Measurements from ENCODE around the gene BABAM2.
A peak's percentile ranks its signal among the peaks of the same experiment; 100 is the strongest.
"Not testable (repeated sequence)": the region's sequence is repeated elsewhere in the genome, so short reads cannot be mapped to it uniquely, and the experiment has no call there.

The BABAM2 gene

DNA sequence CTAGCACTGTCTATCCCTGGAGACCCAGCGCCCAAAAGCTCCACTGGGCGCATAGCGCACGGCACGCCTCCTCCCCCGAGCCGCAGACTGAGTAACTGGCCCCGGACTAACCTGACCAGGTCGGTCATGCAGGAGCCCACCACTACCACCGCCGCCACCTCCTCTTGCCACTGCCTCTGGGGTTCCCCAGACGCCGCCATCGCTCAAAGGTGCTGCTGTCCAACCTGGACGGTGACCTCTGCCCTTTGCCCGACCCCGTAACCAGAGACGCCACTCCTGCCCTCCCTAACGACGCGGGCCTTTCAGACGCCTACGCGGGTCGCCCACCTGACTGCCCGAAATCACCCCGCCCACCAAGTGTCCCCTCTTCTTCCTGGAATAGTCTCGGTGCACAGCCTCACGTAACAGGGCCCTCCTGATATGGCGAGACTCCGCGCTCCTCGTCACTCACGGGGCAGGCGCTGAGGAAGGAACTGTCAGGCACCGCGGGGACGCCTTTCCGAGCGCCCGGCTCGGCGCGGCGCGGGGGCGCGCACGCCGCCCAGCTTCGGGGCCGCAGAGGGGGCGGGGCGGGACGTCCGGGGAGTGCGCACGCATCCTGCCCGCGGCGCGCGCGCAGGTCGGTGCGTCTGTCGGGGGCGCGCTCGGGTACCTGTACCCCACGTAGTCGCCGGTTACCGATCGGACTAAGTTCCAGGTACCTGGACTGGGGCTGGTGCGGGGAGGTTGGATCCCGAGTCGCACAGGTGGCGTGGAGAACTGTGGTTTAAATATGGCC is at the start of gene BABAM2, which contains the start of gene RBKS:
Gene BABAM2, plus strand, starts transcription at position 584 of the 778 bp plus-strand sequence. CDS start 3,828 bp downstream, outside the sequence.
Gene RBKS, minus strand, starts transcription at position 242 of the 778 bp plus-strand sequence. Its CDS starts 42 bp downstream, at position 200.
- FAIRE-seq (peak; percentile 94), DNase-seq (ENCODE audit: extremely low spot score, insufficient read length, low read depth) (peak; percentile 87)

DNA sequence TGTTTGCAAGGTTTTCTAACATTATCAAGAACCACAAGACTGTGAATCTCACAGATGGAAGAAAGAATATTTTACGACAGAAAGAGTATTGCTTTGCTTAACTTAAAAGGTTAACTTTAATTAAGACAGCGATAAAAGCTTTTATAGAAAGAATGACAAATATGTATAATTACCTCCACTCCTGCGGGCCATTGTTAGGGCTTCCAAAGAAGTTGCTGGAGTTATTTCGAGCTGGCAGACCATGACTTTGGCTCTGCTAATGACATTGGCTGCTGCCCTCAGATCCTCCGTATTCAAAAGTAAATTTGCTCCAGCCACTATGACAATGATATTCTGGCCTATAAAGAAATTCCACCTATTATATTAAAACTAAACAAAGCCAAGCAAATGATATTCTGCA is 47.6 kb upstream of the BABAM2 start:
- FAIRE-seq (no peak), DNase-seq (ENCODE audit: extremely low spot score, insufficient read length, low read depth) (no peak)

GRCh38 chr2:27843992-27844391 is 46.5 kb upstream of the BABAM2 start:
- no peak for DNase-seq (ENCODE audit: extremely low spot score, insufficient read length, low read depth)
- no peak for FAIRE-seq

DNA sequence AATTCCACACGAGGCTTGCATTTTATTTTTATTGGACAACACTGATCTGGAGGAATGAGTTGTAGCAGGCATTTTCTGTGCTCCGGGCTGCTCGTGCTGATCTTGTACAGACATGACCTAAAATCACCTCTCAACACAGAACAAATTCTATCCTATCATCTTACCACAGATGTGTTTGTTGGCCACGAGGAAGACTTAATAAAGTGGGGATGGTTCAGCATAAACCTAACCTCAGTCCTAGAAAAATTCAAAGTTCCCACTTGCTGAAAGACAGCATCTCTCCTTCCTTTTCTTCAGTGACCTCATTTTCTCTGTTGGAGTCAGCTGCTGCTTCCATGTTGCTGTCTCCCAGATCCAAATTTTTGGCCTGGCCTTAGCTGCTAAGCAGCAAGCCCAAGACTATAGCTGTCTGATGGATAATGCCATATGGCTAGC is 45.7 kb upstream of the BABAM2 start:
- DNase-seq (ENCODE audit: extremely low spot score, insufficient read length, low read depth), result no peak
- FAIRE-seq, result no peak

GRCh38 chr2:27847333-27847732 is 43.2 kb upstream of the BABAM2 start:
- FAIRE-seq (no peak), DNase-seq (ENCODE audit: extremely low spot score, insufficient read length, low read depth) (no peak)

- DNase-seq (ENCODE audit: extremely low spot score, insufficient read length, low read depth), result no peak
- FAIRE-seq, result no peak
Observed at GRCh38 chr2:27849558-27850205, 40.8 kb upstream of the BABAM2 start.

- FAIRE-seq (no peak), DNase-seq (ENCODE audit: extremely low spot score, insufficient read length, low read depth) (no peak)
Observed at GRCh38 chr2:27852691-27853090, 37.8 kb upstream of the BABAM2 start.

GRCh38 chr2:27854229-27854862 is 36.2 kb upstream of the BABAM2 start:
- DNase-seq (ENCODE audit: extremely low spot score, insufficient read length, low read depth) (no peak), FAIRE-seq (no peak)

DNA sequence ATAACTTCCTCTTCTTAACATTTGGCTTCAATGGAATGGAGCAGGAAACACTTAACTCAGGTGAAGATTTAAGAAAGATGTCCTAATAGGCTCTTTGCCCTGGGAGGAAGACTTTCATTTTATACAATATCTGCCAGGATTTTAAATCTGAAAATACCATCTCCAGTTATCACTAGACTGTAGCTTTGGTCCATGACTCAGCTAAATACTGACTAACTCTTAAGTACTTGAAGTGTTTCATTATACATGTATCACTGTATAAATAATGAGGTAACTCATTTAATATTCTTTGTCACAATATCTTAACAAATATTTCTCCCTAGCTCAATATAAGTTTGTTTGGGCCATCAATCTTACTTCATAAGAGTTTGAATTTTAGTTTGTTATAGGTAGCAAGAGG is 35.1 kb upstream of the BABAM2 start:
- no peak for FAIRE-seq
- no peak for DNase-seq (ENCODE audit: extremely low spot score, insufficient read length, low read depth)

DNA sequence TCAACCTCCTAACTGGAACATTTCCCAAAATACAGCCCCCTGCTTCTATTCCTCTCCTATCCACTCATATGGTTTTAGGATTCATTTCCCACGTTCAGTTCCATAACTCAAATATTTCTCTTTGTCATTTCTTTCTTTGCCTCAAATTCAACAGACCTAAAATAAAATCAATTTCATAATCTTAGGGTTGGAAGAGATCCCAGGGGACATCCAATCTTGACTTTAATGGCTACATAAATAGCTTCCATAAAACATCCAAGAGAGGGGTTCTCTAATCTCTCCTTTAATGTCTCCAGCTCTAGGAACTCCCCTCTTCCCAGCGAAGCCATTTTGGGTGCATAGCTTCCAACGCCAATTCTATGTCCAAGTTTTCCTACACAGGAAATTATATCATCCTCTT is 34.1 kb upstream of the BABAM2 start:
- FAIRE-seq (no peak), DNase-seq (ENCODE audit: extremely low spot score, insufficient read length, low read depth) (no peak)

DNA sequence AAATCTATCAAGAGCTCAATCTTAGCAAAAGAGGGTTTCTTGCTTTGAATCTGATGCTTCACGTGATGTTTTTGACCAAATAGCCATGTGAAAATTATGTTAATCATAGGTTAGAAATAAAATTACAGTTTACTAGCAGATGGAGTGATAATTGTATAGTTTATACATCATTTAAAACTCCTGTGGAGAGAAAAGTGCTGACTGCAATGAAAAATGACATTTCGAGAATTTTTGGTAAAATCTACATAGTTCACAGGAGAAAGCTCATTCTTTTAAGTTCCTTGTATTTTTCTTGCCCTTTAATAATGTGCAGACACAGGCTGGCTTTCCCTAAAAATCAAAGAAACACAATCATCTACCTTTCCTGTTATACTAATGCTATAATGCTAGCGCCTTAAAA is 33.6 kb upstream of the BABAM2 start:
- no peak for FAIRE-seq
- DNase-seq (ENCODE audit: extremely low spot score, insufficient read length, low read depth), result no peak

DNA sequence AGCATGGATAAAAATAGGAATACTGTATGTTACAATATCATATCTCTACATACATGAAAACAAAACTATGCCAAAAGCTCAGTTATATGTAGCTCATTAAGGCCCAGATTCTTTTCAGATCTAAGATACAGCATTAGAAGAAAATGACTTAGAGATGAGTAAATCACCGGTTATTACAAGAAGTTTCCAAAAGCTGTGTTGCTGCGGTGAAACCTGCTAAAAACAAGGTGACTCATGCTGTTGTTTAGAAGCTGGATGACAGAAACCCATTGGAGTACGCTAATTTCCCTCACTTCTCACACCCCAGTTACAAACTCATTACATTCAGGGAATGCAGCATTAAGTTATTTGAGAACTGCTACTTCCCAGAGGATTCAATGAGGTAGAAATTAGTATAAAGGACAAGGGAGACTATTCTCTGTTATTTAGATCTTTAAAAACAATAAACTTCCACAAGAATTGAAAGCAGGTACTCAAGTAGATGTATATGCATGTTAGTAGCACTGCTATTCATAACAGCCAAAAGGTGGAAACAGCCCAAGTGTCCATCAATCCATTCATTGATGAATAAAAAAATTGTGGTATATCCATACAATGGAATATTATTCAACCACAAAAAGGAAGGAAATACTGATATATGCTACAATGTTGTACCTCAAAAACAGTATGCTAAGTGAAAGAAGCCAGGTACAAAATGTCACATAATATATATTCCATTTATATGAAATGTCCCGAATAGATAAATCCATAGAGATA is 32.9 kb upstream of the BABAM2 start:
- DNase-seq (ENCODE audit: extremely low spot score, insufficient read length, low read depth), result no peak
- FAIRE-seq, result no peak

GRCh38 chr2:27860111-27860510 is 30.4 kb upstream of the BABAM2 start:
- no peak for DNase-seq (ENCODE audit: extremely low spot score, insufficient read length, low read depth)

GRCh38 chr2:27863146-27863545 is 27.4 kb upstream of the BABAM2 start:
- DNase-seq (ENCODE audit: extremely low spot score, insufficient read length, low read depth), result no peak
- FAIRE-seq, result no peak

More at GRCh38 chr2:27860111-27860510, 30.4 kb upstream of the BABAM2 start:
- FAIRE-seq, result no peak

- not testable (repeated sequence) for DNase-seq (ENCODE audit: extremely low spot score, insufficient read length, low read depth); FAIRE-seq
Observed at GRCh38 chr2:27863955-27864354, 26.6 kb upstream of the BABAM2 start.

DNA sequence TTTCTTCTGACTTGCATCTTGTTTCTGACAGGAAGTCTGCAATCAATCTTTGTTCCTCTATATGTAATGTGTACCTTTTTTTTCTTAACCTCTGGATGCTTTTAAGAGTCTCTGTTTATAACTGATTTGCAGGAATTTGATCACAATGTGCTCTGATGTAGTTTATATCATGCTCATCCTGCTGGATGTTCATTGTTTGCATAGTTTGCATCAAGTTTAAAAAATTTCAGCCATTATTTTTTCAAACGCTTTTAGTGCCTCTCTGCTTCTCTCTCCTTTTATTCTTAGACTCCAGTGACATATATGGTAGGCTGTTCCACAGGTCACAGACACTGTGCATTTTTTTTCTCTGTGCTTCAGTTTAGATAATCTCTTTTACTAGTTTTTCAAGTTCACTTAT is 24.3 kb upstream of the BABAM2 start:
- FAIRE-seq (no peak), DNase-seq (ENCODE audit: extremely low spot score, insufficient read length, low read depth) (no peak)

GRCh38 chr2:27869763-27870162 is 20.8 kb upstream of the BABAM2 start:
- DNase-seq (ENCODE audit: extremely low spot score, insufficient read length, low read depth) (no peak), FAIRE-seq (no peak)

GRCh38 chr2:27870724-27871123 is 19.8 kb upstream of the BABAM2 start:
- DNase-seq (ENCODE audit: extremely low spot score, insufficient read length, low read depth) (no peak), FAIRE-seq (no peak)

DNA sequence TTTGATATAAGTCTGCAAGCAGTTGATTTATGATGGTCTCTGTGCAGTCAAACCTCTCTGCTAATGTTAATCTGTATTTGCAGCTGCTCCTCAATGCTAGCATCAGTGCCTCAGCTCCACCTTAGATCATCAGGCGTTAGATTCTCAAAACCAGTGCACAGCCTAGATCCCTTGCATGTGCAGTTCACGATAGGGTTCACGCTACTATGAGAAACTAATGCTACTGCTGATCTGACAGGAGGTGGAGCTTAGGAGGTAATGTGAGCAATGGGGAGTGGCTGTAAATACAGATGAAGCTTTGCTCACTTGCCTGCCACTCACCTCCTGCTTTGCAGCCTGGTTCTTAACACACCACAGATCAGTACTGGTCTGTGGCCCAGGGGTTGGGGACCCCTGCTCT is 18.7 kb upstream of the BABAM2 start:
- DNase-seq (ENCODE audit: extremely low spot score, insufficient read length, low read depth) (no peak), FAIRE-seq (no peak)

GRCh38 chr2:27873091-27873490 is 17.4 kb upstream of the BABAM2 start:
- DNase-seq (ENCODE audit: extremely low spot score, insufficient read length, low read depth) (no peak), FAIRE-seq (no peak)
